Gastroesophageal sphincter (tissue), 4 donors: ENCODE results near the gene LOXL4. TPM values are rescaled to one million over a fixed set of nuclear protein-coding genes. Genes with fewer than 3 reads are reported as not detected.

ENCODE experiments used
- ATAC-seq: fragments of 150-250 bp; one replicate; pipeline ENCODE4 v1.9.1; 2016; ENCODE audit warnings: mild to moderate bottlenecking, moderate library complexity
- H3K27ac ChIP-seq, 4 donors: fragments of 200-600 bp; sonication (generic) in 3 of 4; 1 replicate in 3 of 4; 2 replicates in 1 of 4; pipeline ENCODE4 v1.5.1; 2016 to 2019
- H3K27me3 ChIP-seq: fragments of 200-600 bp; sonication (generic); one replicate; pipeline ENCODE4 v1.5.1; 2019
- H3K36me3 ChIP-seq, 2 donors: fragments of 200-600 bp; sonication (generic); one replicate each; pipeline ENCODE4 v1.5.1; 2019; ENCODE audit warnings: control low read depth in 1 of 2
- H3K4me1 ChIP-seq, 3 donors: fragments of 200-600 bp; sonication (generic); 1 replicate in 2 of 3; 2 replicates in 1 of 3; pipeline ENCODE4 v1.5.1; 2016 to 2019; ENCODE audit warnings: control low read depth in 2 of 3
- H3K4me3 ChIP-seq, 2 donors: fragments of 200-600 bp; sonication (generic); one replicate each; pipeline ENCODE4 v1.5.1; 2019; ENCODE audit warnings: mild to moderate bottlenecking in 1 of 2, moderate library complexity in 1 of 2
- H3K9me3 ChIP-seq, 3 donors: fragments of 200-600 bp; sonication (generic); one replicate each; pipeline ENCODE4 v1.5.1; 2017 to 2019; ENCODE audit warnings: control low read depth in 2 of 3
- EP300 ChIP-seq: sonication (generic); formaldehyde crosslinking; IDR thresholded peaks from one replicate; pipeline ENCODE4 v1.6.1; 2017; ENCODE audit warnings: antibody characterized with exemption, mild to moderate bottlenecking
- POLR2A ChIP-seq, 2 donors: fragments of 450-650 bp; IDR thresholded peaks; one replicate each; pipeline ENCODE4 v1.6.1; 2017; ENCODE audit warnings: antibody characterized with exemption in 2 of 2, mild to moderate bottlenecking in 2 of 2, moderate library complexity in 1 of 2
- POLR2AphosphoS5 ChIP-seq: sonication (generic); formaldehyde crosslinking; IDR thresholded peaks from one replicate; pipeline ENCODE4 v1.6.1; 2017; ENCODE audit warnings: antibody characterized with exemption
- WGBS, 2 donors: methylation state at CpG; one replicate each; pipeline ENCODE4 v1.1.5; 2018; ENCODE audit warnings: low coverage in 1 of 2; 5-methylcytosine and 5-hydroxymethylcytosine counted together
- total RNA-seq, 4 donors: library from RNA; depleted of rRNA; stranded (reverse); fragments of >200 nt; gene quantifications; one replicate each; pipeline ENCODE4 v1.1.0, GENCODE V29; 2016
- TF ChIP-seq, protein P1 (sequence below), 4 experiments: fragments of 200-600 bp in 2 of 4; fragments of 450-650 bp in 2 of 4; sonication (generic) in 1 of 4; IDR thresholded peaks; one replicate each; pipeline ENCODE4 v1.5.1; 2017 to 2019; ENCODE audit warnings: antibody characterized with exemption in 4 of 4, mild to moderate bottlenecking in 2 of 4, moderate library complexity in 2 of 4

The LOXL4 gene
- total RNA-seq, 4 donors from 2014 or later, result 10.6 to 20.7 (median 16.3) TPM

DNA sequence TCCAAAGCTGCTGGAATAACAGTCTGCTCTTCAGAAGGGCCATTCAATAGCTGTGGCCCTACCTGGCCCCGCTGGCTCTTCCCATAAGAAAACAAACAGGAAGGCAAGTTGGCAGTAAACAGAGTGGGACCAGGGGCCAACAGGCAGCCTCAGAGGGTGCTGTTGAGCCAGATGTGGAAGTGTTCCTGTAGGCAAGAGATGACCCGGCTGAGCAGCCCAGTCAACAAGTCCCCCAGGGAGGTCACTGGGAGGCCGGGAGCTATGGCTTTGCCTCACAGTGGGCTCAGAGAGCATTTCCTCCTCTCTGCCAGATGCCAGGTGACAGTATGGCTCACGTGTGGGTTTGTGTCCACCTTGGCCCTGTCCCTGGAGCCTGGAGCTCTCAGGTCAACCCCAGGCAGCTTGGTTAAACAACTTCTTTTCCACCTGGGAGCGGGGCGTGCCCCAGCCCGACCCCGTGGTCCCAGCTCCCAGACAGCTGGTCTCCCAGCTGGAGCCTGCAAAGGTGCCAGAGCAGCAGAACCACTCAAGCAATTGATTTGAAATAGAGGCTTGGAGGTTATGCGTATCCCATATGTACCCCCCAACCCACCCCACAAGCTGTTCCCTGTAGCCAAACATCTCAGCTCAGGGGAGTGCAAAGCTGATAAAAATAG lies 33.8 kb upstream of the LOXL4 start:
- WGBS, 2 donors, result 80% methylated on average over 3 of the region's 9 CpGs; no CpG with 5 or more reads in 1 of the 2 donors
- peaks cover 0 to 10% (median 0%) of the 10 kb centered on the region in 3 donors for H3K4me1 ChIP-seq
- no peaks in the 10 kb centered on the region for H3K36me3 ChIP-seq

DNA sequence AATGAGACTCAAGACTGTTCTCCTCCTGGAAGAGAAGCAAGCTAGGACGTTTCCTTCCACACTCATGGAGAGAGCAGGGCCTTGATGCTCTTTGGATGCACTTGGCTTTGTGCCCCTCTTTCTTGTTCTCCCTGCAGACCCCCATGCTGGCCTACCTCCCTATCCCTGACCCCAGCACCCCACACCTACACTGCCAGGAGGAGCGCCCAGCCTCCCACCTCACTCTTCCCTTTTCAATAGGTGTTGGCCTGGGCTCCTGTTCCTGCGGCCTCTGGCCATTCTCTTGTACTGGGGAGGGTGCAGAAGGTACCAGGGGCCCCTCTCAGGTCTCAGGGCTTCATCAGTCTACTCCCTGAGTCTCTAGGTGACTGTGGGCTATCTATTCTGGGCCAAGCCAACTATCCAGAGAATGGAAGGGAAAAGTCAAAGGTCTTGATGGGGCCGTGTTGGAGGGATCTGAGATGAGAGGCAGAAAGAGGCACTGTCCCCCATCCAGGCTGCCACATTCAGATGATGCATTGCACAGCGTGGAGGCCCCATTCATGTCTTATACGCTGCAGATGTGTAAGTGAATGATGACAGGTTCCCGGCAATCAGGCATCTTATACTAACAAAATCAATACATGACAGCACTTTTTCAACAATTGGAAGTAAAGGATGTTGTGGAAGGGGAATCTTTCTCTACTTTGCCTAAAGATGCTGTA lies 32.7 kb upstream of the LOXL4 start:
- peaks cover 0 to 10% (median 0%) of the 10 kb centered on the region in 3 donors for H3K4me1 ChIP-seq
- no peak for TF ChIP-seq EP300
- H3K36me3 ChIP-seq, result no peaks in the 10 kb centered on the region
- H3K27me3 ChIP-seq, result peaks cover 12% of the 10 kb centered on the region
- ATAC-seq, result no peak
- H3K4me3 ChIP-seq, result no peak overlapping the region
- no peak overlapping the region for H3K27ac ChIP-seq
- WGBS, 2 donors, result 80 to 90% methylated on average over 1 to 7 of the region's 7 CpGs
- H3K9me3 ChIP-seq, result no peaks in the 10 kb centered on the region

More for the DNA sequence above, 33.8 kb upstream of the LOXL4 start:
- H3K27me3 ChIP-seq, result peaks cover 12% of the 10 kb centered on the region
- no peak overlapping the region for H3K27ac ChIP-seq
- H3K9me3 ChIP-seq, result no peaks in the 10 kb centered on the region
- ATAC-seq, result no peak
- H3K4me3 ChIP-seq, result no peak overlapping the region
- TF ChIP-seq POLR2AphosphoS5 (no peak), EP300 (no peak), POLR2A (IDR thresholded peaks at IDR 0.05) (no peak)
- TF ChIP-seq, protein P1, sequence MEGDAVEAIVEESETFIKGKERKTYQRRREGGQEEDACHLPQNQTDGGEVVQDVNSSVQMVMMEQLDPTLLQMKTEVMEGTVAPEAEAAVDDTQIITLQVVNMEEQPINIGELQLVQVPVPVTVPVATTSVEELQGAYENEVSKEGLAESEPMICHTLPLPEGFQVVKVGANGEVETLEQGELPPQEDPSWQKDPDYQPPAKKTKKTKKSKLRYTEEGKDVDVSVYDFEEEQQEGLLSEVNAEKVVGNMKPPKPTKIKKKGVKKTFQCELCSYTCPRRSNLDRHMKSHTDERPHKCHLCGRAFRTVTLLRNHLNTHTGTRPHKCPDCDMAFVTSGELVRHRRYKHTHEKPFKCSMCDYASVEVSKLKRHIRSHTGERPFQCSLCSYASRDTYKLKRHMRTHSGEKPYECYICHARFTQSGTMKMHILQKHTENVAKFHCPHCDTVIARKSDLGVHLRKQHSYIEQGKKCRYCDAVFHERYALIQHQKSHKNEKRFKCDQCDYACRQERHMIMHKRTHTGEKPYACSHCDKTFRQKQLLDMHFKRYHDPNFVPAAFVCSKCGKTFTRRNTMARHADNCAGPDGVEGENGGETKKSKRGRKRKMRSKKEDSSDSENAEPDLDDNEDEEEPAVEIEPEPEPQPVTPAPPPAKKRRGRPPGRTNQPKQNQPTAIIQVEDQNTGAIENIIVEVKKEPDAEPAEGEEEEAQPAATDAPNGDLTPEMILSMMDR (IDR thresholded peaks at IDR 0.05), result no peak

DNA sequence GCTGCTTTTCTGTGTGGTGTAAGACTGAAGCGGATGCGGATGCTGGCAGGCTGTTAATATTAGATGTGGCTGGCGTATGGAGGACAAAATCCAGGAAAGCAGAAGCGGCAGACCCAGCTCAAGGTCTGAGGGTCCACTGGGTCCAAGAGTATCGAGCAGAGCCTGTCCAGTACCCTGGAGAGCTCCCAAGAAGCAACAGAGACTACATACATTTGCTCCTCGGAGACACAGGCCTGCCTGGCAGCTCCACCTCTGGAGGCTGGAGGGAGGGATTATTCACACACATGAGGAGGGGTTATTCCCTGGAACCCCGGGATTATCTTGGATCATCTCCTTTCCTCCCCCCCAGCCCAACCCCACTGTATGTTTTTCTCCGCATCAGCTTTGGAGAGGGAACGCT lies 31.3 kb upstream of the LOXL4 start:
- Histone ChIP-seq H3K27ac (no peak overlapping the region), H3K27me3 (peaks cover 12% of the 10 kb centered on the region), H3K4me1 (peaks cover 0 to 15% (median 0%) of the 10 kb centered on the region in 3 donors), H3K4me3 (no peak overlapping the region), H3K9me3 (no peaks in the 10 kb centered on the region), H3K36me3 (no peaks in the 10 kb centered on the region)
- no peak for TF ChIP-seq EP300
- no peak for TF ChIP-seq POLR2AphosphoS5
- TF ChIP-seq, protein P1 (IDR thresholded peaks at IDR 0.05), result no peak
- TF ChIP-seq POLR2A (IDR thresholded peaks at IDR 0.05), result no peak
- WGBS, 2 donors, result 76% methylated on average over 5 of the region's 9 CpGs; no CpG with 5 or more reads in 1 of the 2 donors
- no peak for ATAC-seq

DNA sequence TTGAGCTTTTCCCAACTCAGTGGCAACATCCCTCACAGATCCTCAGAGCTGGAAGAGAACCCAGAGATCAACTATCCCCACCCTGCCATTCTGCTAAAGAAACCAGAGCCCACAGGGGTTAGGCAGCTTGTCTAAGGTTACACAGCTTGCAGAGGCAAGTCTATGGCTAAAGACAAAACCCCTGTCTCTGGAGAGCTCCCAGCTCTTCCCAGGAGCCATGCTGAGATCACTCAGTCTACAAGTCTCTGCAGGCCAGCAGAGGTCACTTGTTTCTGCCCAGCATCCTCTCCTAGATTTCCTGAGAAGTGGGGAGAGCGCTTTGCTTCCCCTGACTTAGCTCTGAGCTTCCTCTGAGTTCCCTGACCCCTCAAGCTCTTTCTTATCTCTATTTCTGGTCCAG lies 28.5 kb upstream of the LOXL4 start:
- peaks cover 0 to 17% (median 7%) of the 10 kb centered on the region in 3 donors for H3K4me1 ChIP-seq
- 69 to 80% methylated on average over 1 of the region's 1 CpG for WGBS, 2 donors
- ATAC-seq, result no peak

DNA sequence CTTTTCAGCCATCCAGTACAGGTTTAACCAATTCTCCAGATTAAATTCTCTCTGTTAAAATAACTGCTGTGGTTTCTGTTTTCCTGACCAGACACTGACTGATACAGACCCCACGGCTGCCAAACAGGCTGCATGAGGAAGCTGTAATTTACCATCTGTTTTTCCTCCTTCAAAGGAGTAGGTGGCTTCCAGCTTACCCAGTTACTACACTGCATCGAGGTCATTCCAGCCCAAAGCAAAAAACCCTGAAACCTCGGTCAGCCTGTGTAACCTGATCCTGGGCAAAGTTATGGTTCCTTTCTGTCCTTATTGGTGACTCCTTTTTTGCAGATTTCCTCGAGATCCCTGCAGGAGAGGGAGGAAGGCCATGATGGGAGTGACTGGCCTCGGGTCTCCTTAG lies 27.9 kb upstream of the LOXL4 start:
- H3K9me3 ChIP-seq, result no peaks in the 10 kb centered on the region
- WGBS, 2 donors, result 41 to 46% methylated on average over 3 to 5 of the region's 5 CpGs
- TF ChIP-seq, protein P1 (IDR thresholded peaks at IDR 0.05), result no peak
- TF ChIP-seq POLR2AphosphoS5 (no peak), POLR2A (IDR thresholded peaks at IDR 0.05) (no peak), EP300 (no peak)
- no peak overlapping the region for H3K4me3 ChIP-seq
- H3K27ac ChIP-seq, result no peak overlapping the region
- no peaks in the 10 kb centered on the region for H3K36me3 ChIP-seq
- no peak for ATAC-seq
- peaks cover 0 to 17% (median 7%) of the 10 kb centered on the region in 3 donors for H3K4me1 ChIP-seq
- H3K27me3 ChIP-seq, result peaks cover 4% of the 10 kb centered on the region

More for the DNA sequence above, 28.5 kb upstream of the LOXL4 start:
- peaks cover 6% of the 10 kb centered on the region for H3K27me3 ChIP-seq
- TF ChIP-seq POLR2AphosphoS5 (no peak), EP300 (no peak), POLR2A (IDR thresholded peaks at IDR 0.05) (no peak)
- TF ChIP-seq, protein P1 (IDR thresholded peaks at IDR 0.05), result no peak
- H3K4me3 ChIP-seq, result no peak overlapping the region
- H3K27ac ChIP-seq, result no peak overlapping the region
- no peaks in the 10 kb centered on the region for H3K9me3 ChIP-seq
- no peaks in the 10 kb centered on the region for H3K36me3 ChIP-seq
